Cardiac fibroblast (primary cell): ENCODE results near the gene RNF187.
"Not testable (repeated sequence)": the region's sequence is repeated elsewhere in the genome, so short reads cannot be mapped to it uniquely, and the experiment has no call there.

Experiments used
- DNase-seq, 2 donors: peaks; one replicate each; pipeline versions ENCODE4 v3.0.0 to v3.0.0-alpha.2; 2010; ENCODE audit warnings: low read depth in 2 of 2
- H3K4me3 ChIP-seq, 2 donors: replicated peaks in 1 of 2; 1 replicate in 1 of 2; 2 replicates in 1 of 2; pipeline ENCODE4 v1.5.1; 2011; ENCODE audit warnings: low read depth in 2 of 2, low read length in 2 of 2, mild to moderate bottlenecking in 2 of 2, moderate library complexity in 1 of 2
- CTCF ChIP-seq: IDR thresholded peaks from one replicate; pipeline ENCODE4 v1.5.1; 2011; ENCODE audit warnings: low read depth, mild to moderate bottlenecking, low read length, inconsistent platforms

The RNF187 gene

GRCh38 chr1:228465141-228465540 is 22.0 kb upstream of the RNF187 start:
- no peak for TF ChIP-seq CTCF
- no peak for DNase-seq
- H3K4me3 ChIP-seq: no peak overlapping the region

GRCh38 chr1:228465571-228466146 is 21.5 kb upstream of the RNF187 start:
- TF ChIP-seq CTCF: no peak
- H3K4me3 ChIP-seq: no peak overlapping the region
- DNase-seq: no peak

DNA sequence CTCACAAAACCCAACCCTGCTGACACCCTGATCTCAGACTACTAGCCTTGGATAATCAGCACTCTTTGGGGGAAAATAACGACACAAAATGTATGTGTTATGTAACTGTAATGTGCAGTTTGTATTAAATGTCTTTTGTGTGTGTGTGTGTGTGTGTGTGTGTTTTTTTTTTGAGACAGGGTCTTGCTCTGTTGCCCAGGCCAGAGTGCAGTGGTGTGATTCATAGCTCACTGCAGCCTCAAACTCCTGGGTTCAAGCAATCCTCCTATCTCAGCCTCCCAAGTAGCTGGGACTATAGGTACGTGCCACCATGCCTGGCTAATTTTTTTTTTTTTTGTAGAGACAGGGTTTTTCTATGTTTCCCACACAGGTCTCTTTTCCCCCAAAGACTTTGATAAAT is 19.0 kb upstream of the RNF187 start:
- not testable (repeated sequence) for DNase-seq, H3K4me3 ChIP-seq

- no peak overlapping the region for H3K4me3 ChIP-seq
- DNase-seq: no peak
- no peak for TF ChIP-seq CTCF
Measured at GRCh38 chr1:228469413-228470162, 17.6 kb upstream of the RNF187 start.

- no peak for DNase-seq
- H3K4me3 ChIP-seq: no peak overlapping the region
- no peak for TF ChIP-seq CTCF
Measured at GRCh38 chr1:228471154-228471761, 15.9 kb upstream of the RNF187 start.

DNA sequence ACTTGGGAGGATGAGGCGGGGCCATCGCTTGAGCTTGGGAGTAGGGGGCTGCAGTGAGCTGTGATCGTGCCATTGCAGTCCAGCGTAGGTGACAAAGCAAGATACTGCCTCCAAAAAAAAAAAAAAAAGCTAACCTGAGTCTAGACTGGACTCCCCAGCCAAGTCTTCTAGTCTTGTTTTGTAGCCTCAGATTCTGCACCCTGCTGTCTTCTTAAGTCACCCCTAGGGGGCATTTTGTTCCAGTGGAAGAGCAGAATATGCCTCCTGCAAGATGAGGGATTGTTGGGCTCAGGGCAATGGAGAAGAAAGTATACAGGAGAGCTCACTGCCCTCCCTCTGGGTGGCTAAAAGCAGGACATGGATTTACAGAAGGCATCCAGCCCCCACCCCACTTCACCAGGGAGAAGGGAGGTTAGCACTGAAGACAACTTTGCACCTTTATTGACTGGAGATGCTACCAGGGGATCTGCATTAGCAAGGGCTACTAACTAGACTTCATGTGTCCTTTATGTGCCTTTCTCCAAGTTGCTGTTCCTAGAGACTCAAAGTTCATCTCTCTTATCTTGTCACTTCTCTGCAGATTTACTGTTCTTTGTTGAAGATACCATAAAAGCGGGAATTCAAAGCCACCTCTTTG is 15.3 kb upstream of the RNF187 start:
- H3K4me3 ChIP-seq: no peak overlapping the region
- DNase-seq: peak; percentile 59 to 74
- peak; percentile 69 for TF ChIP-seq CTCF

DNA sequence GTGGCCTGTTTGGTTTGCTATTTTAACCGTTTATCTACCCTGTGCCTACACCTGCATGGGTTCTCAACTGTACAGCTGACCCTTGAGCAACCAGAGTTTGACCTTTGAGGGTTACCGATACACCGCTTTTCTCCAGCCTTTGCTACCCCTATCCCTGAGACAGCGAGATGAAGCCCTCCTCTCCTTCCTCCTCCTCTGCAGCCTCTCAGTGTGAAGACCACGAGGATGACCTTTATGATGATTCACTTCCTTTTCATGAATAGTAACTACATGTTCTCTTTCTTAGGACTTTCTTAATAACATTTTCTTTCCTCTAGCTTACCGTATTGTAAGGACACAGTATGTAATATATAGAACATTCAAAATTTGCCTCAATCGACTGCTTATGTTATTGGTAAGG is 14.5 kb upstream of the RNF187 start:
- DNase-seq: peak; percentile 29 to 59
- no peak overlapping the region for H3K4me3 ChIP-seq
- no peak for TF ChIP-seq CTCF
